Fibroblast of mammary gland (primary cell): ENCODE measurements around the gene WFDC5.
"Not testable (repeated sequence)": the region's sequence is repeated elsewhere in the genome, so short reads cannot be mapped to it uniquely, and the experiment has no call there.

Experiments
- DNase-seq: peaks from one replicate; pipeline ENCODE4 v3.0.0-alpha.2; 2010; ENCODE audit warnings: low read depth
- H3K4me3 ChIP-seq: 2 replicates; pipeline ENCODE4 v1.5.1; 2011; ENCODE audit warnings: low read depth, mild to moderate bottlenecking, low read length, moderate library complexity; ENCODE audit not compliant: control insufficient read depth
- TF ChIP-seq, protein P1 (sequence below): conservative IDR thresholded peaks from 2 replicates; pipeline ENCODE4 v1.5.1; 2011; ENCODE audit warnings: low read depth, low read length, inconsistent platforms; ENCODE audit not compliant: control insufficient read depth, insufficient read depth

WFDC5 gene

GRCh38 chr20:45153147-45153546 is 38.2 kb upstream of the WFDC5 start:
- no peak for DNase-seq
- H3K4me3 ChIP-seq: no peak overlapping the region
- TF ChIP-seq, protein P1, sequence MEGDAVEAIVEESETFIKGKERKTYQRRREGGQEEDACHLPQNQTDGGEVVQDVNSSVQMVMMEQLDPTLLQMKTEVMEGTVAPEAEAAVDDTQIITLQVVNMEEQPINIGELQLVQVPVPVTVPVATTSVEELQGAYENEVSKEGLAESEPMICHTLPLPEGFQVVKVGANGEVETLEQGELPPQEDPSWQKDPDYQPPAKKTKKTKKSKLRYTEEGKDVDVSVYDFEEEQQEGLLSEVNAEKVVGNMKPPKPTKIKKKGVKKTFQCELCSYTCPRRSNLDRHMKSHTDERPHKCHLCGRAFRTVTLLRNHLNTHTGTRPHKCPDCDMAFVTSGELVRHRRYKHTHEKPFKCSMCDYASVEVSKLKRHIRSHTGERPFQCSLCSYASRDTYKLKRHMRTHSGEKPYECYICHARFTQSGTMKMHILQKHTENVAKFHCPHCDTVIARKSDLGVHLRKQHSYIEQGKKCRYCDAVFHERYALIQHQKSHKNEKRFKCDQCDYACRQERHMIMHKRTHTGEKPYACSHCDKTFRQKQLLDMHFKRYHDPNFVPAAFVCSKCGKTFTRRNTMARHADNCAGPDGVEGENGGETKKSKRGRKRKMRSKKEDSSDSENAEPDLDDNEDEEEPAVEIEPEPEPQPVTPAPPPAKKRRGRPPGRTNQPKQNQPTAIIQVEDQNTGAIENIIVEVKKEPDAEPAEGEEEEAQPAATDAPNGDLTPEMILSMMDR: no peak

DNA sequence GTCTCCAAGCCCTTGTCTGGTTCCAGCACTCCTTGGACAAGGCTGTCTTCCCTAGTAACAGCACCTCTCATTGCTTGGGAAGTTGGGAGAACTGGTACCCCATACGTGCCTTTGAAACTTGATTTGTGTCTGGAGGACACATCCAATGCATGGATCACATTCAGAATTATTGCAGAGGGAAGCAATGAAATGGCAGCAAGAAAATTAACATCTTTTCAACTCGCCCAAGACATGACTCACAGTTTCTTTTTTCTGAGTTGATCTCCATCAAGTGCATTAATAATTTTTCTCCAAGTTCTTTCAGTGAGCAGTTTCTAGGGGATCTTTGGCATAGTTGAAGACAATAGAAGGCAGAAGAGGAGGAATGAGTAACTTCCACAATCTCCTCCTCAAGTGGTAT is 37.4 kb upstream of the WFDC5 start:
- no peak for DNase-seq
- H3K4me3 ChIP-seq: no peak overlapping the region
- TF ChIP-seq, protein P1: no peak

DNA sequence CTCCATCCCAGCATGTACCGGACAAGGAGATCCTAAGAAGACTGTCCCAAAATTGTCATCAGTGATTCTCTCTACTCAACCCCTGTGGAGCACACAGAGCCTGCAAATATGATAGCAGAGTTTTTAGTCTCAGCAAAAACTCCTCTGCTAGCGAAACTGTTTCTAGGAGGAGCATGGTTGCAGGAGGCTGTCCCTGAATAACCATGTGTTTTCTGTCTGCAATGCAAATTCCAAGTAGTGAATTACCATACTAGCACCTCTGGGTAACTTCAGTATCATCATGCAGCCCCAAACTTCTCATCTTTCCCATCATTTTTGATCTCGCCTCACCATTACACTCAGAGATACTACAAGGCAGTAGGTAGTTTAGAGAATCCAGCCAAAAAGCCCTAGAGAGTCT is 34.1 kb upstream of the WFDC5 start:
- no peak overlapping the region for H3K4me3 ChIP-seq
- no peak for DNase-seq
- TF ChIP-seq, protein P1: no peak

GRCh38 chr20:45140836-45141235 is 25.9 kb upstream of the WFDC5 start:
- DNase-seq: no peak
- no peak overlapping the region for H3K4me3 ChIP-seq
- TF ChIP-seq, protein P1: no peak

DNA sequence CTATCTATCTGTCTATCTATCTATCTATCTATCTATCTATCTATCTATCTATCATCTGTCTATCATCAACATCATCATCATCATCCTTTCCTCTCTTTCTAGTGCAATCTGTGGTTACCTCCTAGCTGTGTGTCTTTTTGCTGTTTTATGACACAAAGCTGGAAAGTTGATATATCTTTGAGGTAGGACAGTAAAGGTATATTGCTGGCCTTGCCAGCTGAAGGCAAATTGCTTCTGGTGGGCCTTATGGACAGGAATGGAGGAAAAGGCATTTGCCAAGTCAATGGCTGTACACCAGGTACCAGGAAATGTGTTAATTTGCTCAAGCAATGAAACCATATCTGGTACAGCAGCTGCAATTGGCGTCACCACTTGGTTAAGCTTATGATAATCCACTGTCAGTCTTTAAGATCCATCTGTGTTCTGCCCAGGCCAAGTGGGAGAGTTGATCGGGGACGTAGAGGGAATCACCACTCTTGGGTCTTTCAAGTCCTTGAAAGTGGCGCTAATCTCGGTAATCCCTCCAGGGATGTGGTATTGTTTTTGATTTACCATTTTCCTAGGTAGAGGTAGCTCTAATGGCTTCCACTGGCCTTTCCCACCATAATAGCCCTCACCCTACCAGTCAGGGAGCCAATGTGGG is 24.9 kb upstream of the WFDC5 start:
- not testable (repeated sequence) for DNase-seq, H3K4me3 ChIP-seq

DNA sequence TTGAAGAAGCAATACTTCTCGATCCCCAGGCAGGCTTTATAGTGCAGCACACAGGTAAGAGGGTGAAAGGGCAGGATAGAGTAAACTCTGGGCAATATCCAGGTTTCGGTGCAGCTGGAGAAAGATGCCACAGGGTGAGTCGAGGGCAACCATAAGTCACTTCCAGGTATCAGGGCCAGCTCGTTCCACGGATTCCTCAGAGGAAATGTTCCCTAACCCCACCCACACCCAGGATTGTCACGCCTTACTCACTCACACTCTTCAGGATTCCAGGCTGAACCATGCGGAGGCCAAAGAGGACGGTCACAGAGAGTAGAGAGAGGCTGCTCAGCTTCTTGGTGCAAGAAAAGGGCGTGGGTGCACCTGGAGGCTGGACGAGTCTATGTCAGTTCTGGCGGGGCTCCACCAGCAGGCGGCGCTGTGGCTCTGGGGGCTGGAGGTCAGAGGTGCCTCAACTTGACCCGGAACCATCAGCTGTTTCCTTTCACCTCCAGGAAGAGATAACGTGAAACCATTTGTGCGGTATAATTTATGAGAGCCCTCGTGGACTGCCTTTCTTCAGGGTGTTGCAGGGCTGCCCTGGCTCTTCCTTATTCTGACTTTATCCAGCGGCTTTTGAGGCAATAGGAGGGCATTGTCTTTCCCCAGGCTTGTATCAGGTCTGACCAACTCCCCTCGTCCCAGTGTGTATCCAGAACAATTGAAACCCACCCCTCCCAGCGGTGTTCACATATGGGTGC is 23.8 kb upstream of the WFDC5 start:
- TF ChIP-seq, protein P1: peak; percentile 70
- peak; percentile 21 for DNase-seq

DNA sequence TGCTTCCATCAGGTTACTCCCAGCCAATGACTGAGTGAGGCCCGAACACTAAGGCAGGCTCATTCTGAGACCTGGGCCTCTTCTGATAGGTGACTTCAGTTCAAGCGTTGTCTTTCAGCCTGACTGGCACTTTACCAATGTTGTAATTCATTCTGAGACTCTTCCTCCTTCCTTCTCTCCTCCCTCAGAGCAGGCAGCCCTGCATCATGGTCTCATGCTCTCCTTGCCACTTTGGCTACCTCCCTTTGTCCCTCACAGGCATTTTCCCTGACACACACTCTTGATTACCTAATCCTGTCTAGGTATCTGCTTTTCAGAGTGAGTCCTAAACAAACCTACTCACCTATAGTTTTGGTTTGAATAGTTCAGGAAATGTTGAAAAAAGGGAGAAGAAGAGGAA is 21.9 kb upstream of the WFDC5 start:
- no peak for DNase-seq
- TF ChIP-seq, protein P1: no peak
- no peak overlapping the region for H3K4me3 ChIP-seq

More for the DNA sequence above, 23.8 kb upstream of the WFDC5 start:
- H3K4me3 ChIP-seq: no peak overlapping the region
